HUDEP-2 (cell line): ENCODE data around the gene SH3RF3.

Source experiments
- DNase-seq, 76 experiments: peaks; one replicate each; lab custom pipeline; 2025; ENCODE audit not compliant: unreplicated experiment in 76 of 76; lab: John Stamatoyannopoulos, UW

Gene SH3RF3

DNA sequence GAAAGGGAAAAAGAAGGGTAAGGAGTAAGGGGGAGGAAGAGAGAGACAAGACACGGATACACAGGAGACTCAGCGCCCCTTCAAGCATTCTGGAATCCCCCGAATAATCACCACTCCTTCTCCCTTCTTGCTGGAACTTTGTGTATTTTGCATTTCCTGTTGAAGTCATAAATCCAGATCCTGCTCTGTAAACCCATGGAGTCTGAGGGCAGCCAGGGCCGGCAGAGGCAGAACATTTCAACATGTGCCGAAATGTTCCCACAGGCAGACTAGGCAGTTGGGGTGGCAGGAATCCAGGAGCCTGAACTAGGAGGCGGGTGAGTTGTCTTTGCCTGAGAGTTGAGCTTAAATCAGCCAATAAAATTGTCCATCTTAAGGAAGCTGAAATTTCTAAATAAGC, 193.1 kb downstream of the SH3RF3 start:
- DNase-seq = no peak

DNA sequence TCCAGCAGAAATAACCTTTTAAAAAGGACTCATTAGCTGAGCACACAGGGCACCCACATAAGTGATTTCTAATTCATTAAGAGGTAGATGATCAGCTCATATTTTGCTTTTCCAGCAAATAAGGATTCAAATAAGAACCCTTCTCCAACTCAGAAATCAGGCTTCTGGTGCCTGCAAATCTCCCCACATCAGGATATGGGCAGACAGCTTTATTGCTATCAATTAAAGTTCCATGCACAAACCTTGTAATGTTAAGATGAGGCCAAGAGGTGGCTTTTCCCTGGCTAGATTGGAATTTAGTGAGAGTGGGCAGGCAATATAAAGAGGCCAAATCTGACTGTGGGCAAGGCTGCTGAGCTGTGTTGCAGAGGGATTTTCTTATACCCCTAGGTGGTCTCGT, 193.6 kb downstream of the SH3RF3 start:
- DNase-seq = no peak

DNA sequence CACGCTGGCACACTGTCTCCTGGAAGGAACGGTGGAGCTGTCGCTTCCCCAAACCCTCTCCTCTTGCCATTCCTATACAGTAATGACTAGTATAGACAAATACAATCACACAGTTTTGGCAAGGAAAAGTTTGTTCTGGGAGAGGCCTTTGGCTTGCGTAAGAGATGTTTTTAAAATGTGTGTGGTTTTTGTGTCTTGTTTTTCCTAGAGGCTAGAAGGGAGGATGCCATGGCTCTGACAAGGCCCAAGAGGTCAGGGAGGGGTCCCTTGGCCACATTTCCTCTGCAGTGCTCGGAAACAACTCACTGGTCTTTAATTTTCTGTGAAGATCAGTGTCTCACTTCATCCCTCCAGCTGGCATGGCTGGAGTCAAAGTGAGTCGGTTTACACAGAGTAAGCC, 195.9 kb downstream of the SH3RF3 start:
- DNase-seq = no peak

DNA sequence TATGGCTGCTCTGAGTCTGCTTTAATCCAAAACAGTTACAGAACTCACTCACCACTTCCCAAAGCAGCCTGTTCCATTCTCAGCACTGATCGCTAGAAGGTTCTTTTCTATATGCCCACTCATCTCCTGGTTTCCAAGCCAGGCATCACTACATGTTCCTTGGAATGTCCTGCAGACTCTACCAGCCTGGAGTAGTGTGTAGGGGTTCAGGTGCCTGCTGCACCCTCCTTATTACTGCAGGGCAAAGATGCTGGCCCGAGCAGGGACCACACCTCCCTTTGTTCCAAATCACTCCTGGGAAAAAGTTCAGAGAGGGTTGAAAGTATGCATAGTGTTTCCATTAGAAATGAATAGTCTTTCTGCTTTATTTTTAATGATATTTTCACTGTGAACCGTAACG, 196.6 kb downstream of the SH3RF3 start:
- no peak for DNase-seq

DNA sequence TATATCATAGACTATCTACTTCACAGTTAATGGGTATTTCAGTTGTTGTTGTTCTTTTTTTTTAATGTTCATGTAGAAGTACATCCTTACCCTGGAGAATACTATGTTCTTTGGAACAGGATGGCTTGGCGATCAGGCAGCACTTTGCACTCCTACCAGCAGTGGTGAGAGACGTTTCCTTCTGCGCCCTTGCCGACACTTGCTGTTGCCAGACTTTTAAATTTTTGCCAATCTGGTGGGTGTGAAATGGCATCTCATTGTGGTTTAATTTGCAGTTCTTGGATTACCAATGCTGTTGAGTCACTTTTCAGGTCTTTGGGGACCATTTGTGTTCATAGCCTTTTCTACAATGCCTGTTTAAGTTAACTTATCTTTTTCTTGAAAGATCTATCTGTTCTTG, 197.3 kb downstream of the SH3RF3 start:
- DNase-seq = no peak

DNA sequence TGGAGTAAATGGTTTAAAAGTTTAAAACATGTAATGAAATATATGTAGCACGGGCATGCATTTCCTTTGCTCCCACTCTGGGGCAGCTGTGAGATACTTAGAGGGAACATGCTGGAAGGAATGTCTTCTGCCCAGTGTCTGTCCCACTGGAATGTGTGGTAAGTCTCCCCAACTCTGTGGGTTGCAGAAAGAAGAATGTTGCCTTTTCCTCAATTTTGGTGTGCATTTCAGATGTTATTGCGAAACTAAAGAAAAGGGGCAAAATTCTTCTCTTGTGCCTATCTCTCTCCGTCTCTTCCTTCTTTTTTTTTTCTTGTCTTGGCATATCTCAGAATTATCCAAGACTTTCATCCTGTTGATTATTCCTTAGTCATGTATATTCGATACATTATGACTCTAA, 201.1 kb downstream of the SH3RF3 start:
- no peak for DNase-seq

DNA sequence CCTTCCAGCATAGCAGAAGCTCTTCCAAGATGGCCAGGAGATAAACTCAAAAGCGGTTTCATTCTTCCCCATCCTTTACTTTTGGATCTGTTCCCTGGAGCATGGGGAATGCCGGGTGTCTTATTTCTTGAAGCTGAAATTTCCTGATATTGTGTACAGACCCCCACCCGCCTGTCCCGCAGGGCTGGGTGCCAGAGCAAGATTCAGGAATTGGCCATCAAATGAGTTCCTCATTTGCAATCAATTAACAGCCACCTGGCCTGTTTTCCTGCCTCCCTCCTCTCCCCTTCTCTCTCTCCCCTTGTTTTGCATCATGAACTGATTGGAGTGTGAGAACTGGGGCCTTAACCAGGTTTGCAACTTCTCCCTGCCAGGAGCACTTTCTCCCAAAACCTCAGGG, 202.1 kb downstream of the SH3RF3 start:
- DNase-seq = no peak

DNA sequence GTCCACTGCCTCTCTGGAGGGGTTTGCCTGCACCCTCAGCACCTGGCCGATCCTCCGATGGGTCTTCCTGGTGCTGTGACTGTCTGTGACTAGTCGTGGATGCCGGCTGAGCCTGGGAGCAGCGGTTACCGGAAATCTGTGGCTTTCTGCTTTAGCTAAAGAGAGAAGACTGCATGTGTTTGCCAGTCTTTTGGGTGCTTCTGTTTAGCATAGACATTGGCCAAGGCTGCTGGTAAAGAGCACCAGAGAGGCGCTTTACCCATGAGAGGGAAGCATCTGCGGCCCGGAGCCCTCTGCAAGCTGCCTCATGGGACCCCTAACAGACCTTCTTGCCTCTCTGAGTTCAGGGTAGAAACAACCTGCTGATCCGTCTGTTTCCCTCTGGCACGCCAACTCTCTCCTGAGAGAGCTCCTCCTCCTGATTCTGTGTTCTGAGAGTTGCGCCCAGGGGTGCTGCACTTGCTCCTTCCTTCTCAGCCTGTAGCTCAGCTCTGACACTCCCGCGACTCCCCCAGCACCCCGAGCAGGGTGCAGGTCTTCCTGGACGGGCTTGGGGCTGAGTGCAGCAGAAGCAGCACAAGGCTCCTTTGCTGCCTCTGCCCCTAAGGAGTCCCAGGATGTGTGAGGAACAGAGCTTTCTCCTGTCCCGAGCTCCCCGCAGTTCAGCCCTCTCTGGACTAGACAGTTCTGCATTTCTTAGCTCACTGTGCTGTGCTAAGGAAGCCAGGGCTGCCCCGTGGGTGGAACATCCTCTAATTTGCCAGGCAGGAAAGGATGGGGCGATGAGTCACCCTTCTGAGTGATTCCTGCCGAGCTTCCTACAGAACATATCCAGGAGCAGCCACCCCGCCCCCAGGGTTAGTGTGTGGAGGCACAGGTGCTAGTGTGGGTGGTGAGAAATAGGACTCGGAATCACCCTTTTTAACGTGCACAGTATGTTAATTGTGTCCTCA, 203.2 kb downstream of the SH3RF3 start:
- DNase-seq = no peak

DNA sequence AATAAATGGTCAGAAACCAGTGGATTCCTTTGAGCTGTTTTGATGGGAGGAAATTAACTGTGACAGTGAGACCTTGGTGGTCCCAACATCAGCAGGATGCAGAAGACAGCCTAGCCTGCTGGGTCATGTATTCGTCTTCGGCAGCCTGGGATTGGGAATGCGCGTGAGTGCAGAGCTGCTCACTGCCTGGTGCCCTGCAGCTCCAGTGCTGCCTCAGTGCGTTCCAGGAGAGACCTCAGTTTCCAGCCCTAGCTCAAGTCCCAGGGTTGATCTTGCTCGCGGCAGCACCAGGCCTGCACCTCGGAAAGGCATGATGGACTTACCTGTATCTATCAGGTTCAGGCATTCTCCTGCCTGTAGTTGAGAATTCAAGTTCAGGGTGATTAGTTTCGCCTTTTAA, 203.9 kb downstream of the SH3RF3 start:
- no peak for DNase-seq

DNA sequence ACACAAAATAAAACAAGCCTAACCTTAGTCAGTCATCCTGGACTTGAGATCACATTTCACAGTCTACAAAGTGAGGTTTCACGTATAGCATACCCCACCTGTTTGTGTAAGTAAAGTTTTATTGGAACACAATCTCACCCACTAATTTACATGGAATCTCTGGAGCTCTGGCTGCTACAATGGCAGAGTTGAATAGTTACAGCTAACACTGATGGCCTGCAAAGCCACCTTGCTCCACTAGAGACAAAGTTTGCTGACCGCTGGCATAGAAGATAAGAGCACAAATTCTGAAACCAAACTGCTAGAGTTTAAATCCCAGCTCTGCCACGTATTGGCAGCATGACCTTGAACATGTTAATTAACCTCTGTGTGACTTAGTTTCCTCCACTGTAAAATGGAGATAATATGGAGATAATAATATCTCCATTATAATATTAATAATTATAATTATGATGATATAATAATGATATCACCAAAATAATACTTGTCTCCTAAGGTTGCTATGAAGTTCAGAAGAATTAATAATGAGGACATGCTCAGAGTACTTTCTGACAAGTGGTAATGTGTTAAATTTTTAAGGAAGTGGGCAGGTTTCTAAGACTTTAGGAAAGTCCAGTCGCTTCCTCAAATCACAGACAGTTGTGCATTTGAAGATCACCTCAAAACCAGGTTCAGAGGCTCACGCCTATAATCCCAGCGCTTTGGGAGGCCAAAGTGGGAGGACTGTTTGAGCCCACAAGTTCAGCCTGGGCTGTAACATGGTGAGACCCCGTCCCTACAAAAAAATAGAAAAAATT, 204.6 kb downstream of the SH3RF3 start:
- DNase-seq = peak in 1 of 76 experiments; percentile 7

DNA sequence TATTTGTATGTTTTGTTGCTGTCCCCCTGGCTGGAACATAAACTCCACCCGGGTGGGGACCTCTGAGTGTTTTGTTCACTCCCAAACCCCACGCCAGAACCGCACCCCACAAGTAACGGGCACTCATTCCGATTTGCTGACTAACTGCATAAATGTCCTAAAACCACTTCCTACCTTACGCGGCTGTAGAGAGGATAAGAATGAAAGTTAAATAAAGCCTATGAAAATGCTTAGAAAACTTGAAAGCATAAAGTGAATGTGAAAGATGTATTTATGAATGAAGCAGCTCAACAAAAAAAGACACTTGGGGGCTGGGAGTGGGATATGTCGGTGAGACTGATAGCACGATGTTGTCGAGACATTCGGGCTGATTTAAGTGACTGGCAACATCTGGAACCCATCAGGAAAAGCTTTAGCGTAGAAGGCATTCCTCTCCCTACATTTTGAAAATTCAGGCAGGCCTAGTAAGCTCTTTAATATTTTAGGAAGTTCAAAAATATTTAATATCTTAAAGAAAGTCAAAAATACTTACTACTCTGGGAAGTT, 206.7 kb downstream of the SH3RF3 start:
- no peak for DNase-seq

DNA sequence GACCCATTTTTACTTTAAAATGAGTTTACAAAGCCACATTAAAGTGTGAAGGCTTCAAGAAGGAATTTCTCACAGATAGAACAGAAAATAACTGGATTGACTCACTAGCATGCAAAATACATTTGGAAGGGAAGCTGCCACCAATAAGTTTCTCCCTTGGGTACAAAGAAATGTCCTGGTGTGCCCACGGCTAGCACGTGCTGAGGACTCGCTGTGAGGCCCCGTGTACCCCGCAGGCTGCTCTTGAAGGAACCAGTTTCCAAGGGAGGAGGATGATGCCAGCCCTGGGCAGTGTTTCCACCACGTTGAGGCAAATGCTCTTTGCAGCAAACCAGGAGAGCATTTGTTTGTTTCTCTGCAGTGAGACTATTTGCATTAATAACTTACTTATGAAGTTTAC, 207.3 kb downstream of the SH3RF3 start:
- DNase-seq = no peak

DNA sequence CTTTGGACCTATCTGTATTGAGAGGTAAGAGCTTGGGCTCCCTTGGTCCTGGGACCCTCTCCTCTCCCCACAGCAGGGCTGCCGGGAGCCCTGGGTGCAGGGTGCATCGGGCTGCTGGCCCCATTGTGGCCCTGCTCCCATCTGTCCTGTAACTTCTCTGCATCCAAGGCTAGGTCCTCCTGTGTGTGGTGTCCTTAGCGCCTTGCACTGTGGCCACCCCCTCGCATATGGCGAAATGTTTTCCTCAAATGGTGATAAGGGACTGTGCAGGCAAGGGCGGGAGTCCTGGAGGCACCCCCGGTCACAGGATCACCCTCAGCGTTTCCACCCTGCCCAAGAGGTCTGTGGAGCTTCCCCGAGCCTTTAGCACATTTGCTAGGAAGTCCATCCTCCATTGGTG, 208.2 kb downstream of the SH3RF3 start:
- DNase-seq = no peak

DNA sequence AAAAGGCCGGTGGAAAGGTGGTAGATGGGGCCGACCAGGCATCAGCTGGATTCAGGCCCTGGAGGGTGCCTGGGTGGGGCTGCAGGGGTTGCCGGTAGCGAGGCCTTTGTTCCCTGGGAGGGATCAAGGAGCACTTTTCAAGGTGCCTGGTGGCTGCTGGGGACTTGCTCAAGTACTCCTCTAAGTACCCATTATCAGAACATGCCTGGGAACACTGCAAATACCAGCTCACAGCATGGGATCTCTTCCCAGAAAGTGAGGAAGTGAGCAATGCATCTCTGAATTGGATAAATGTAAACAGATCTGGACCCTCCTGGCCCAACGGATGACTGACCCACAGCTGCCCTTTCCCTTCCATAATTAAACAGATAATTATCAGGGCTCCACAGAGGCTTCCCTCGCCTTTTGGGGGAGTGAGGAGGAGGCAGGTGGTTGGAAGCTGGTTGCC, 210.5 kb downstream of the SH3RF3 start:
- DNase-seq = no peak

DNA sequence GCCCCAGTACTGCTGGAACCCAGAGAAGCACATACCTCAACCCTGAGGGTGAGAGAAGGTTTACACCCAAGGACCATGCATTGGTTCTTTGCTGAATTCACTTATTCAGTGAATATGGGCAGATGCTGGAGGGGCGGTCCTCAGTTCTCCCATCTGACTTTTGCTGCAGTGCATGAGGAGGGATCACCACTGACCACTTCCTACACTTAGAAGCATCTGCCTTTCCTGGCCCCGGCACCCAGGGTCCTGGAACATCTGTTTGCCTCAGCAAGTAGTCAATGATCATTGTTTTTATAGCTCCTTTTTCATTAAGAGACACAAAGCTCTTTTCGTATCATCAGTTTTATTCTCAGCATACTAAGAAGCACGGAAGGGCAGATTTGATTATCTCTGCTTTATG, 211.4 kb downstream of the SH3RF3 start:
- no peak for DNase-seq

DNA sequence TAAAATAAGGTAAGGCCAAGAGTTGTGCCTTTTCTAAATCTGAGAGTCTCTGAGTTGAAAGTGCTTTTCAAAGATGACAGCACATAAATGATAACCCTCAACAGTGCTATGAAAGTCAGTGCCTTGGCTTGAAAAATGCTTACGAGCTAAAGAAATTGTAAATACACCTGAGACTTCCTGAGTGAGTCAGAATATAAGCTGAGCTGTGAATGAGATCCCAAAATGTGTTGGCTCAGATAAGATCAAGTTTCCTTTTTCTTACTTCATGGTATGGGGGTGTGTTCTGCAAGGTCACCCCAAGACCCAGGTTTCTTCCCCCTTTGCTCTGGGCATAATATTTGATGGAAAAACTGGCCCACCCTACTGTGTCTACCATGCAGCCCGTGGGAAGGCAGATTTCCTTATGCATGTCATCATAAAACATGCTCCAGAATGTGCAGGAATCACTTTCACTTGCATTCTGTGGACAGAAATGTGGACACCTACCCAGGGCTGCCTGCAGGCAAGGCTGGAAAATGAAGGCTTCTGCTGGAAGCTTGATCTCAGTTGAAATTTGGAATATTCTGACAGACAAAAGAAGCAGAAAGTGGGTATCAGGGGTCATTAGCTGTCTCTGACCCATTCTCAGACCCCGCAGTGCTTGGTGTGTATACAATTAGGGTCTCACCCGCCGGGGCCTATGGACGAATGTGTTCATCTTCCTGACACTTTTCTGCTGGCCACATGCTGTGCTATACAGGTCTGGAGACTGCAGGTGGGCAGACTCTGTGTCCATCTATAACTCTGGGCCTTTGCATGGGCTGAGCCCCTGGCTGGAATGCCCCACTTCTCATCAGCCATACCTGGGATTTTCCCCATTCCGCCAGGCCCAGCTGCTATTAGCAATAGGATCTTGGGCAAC, 212.6 kb downstream of the SH3RF3 start:
- no peak for DNase-seq

DNA sequence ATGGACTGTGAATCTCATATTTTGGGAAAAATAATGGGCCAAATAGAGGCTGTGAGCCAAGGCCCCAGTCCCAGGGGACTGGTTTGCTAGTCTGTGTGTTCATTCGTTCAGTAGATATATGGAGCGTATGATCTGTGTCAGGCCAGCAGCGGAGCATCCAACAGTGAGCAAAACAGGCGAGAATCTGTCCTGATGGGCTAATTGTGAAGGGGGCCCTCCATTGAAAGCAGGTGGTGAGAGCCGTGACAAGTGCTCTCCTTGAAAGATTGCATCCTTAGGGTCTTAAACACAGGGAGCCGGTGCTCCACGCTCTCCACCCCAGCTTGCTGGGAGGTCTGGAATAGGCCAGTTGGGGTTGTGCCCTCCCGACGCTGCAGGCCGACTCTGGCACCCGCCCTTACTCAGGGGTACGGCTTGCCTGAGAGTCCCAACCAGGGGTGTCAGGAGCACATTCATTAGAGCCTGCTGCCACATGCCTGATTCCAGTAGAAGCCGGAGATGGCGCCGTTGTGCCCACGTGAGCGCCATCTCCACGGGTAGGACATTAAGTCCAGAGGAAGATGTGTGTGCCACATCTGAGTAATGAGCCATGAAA, 213.3 kb downstream of the SH3RF3 start:
- DNase-seq = no peak

DNA sequence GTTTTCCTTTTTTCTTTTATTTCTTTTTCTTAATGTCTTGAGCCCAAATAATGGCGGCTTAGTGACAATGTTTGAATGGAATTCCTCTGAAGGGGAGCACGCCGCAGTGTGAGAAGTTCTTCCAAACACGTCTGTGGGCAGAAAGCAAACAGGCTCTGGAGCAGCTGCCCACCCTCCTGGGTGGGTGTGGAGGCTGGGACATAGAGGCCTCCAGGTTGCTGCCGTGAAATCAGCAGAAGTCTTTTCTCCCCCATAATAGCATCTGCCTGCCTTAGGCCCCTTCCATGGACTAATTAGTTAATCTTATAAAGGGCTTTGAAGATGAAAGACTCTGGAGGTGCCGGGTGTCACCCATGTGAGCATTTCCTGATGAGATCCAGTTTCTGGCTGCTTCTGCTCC, 213.9 kb downstream of the SH3RF3 start:
- no peak for DNase-seq

DNA sequence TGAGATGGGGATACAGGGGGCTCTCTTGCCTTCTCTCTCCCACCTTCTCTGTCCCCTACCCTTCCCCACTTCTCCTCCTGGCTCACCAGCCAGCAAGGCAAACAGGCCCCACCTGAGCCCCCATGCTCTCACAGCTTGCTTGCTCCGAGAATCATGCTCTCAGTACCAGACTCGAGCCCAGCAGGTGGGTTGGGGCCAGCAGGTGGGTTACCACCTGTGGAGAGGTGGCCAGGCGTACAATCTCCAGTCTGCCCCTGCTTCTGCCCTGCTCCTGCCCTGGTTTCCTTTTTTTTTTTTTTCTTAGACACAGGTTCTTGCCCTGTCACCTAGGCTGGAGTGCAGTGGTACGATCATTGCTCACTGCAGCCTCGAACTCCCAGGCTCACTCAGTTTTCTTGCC, 214.5 kb downstream of the SH3RF3 start:
- no peak for DNase-seq

DNA sequence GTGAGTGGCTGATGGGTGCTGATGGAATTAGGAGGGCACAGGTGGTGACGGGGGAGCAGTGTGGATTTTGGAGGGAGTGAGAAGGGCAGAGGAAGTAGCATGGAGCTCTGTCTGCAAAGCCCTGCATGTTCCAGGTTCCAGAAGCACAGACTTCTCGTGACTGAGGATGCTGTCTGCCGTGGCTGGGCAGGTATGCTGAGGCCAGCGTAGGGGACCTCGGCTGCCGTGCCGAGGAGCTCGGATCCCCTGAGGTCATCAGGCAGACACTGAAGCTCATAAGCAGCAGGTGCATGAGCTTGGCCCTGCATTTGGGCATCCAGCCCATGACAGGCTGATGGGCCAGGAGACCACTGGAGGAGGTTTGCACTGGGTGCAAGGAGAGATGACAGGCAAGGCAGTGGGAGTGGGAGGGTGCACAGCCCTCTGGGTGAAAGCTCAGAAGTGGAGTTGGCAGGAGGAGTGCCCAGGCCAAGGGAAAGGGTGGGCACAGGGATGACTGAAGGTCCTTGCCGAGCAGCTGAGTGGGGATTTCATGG, 215.3 kb downstream of the SH3RF3 start:
- DNase-seq = no peak
